ENCODE data around the gene KDELR3.

The KDELR3 gene

GRCh38 chr22:38523029-38523428 lies 55.1 kb downstream of the KDELR3 start:
- H3K4me3 ChIP-seq = no peak overlapping the region
- no peak for TF ChIP-seq EZH2 (IDR thresholded peaks at IDR 0.05)
- TF ChIP-seq FOXP2 (optimal IDR thresholded peaks at IDR 0.05; ENCODE audit: control extremely low read depth, extremely low read length, insufficient read depth) = no peak
- no peak for TF ChIP-seq POLR2AphosphoS5 (IDR thresholded peaks at IDR 0.05; ENCODE audit: borderline replicate concordance, low read depth, low read length)

GRCh38 chr22:38523479-38523878 lies 55.6 kb downstream of the KDELR3 start:
- DNase-seq (ENCODE audit: low read depth, low spot score) = no peak
- Histone ChIP-seq H3K4me3 (no peak overlapping the region), H3K9me3 (ENCODE audit: low read depth, low read length) (no peaks in the 10 kb centered on the region), H3K9ac (ENCODE audit: insufficient read length) (no peak overlapping the region), H3K36me3 (ENCODE audit: insufficient read depth, low read length) (no peaks in the 10 kb centered on the region), H3K27ac (no peak overlapping the region)
- TF ChIP-seq EZH2 (IDR thresholded peaks at IDR 0.05) (no peak), POLR2AphosphoS5 (IDR thresholded peaks at IDR 0.05; ENCODE audit: borderline replicate concordance, low read depth, low read length) (no peak), FOXP2 (optimal IDR thresholded peaks at IDR 0.05; ENCODE audit: control extremely low read depth, extremely low read length, insufficient read depth) (no peak)

More at GRCh38 chr22:38523029-38523428, 55.1 kb downstream of the KDELR3 start:
- Histone ChIP-seq H3K9me3 (ENCODE audit: low read depth, low read length) (no peaks in the 10 kb centered on the region), H3K27ac (no peak overlapping the region), H3K36me3 (ENCODE audit: insufficient read depth, low read length) (no peaks in the 10 kb centered on the region), H3K9ac (ENCODE audit: insufficient read length) (no peak overlapping the region)
- no peak for DNase-seq (ENCODE audit: low read depth, low spot score)

GRCh38 chr22:38524429-38524828 lies 56.5 kb downstream of the KDELR3 start:
- Histone ChIP-seq H3K9me3 (ENCODE audit: low read depth, low read length) (no peaks in the 10 kb centered on the region), H3K9ac (ENCODE audit: insufficient read length) (no peak overlapping the region), H3K27ac (no peak overlapping the region), H3K4me3 (no peak overlapping the region), H3K36me3 (ENCODE audit: insufficient read depth, low read length) (no peaks in the 10 kb centered on the region)
- no peak for TF ChIP-seq POLR2AphosphoS5 (IDR thresholded peaks at IDR 0.05; ENCODE audit: borderline replicate concordance, low read depth, low read length)
- TF ChIP-seq EZH2 (IDR thresholded peaks at IDR 0.05) = no peak
- TF ChIP-seq FOXP2 (optimal IDR thresholded peaks at IDR 0.05; ENCODE audit: control extremely low read depth, extremely low read length, insufficient read depth) = no peak
- no peak for DNase-seq (ENCODE audit: low read depth, low spot score)

- Histone ChIP-seq H3K36me3 (ENCODE audit: insufficient read depth, low read length) (no peaks in the 10 kb centered on the region), H3K9ac (ENCODE audit: insufficient read length) (no peak overlapping the region), H3K9me3 (ENCODE audit: low read depth, low read length) (no peaks in the 10 kb centered on the region), H3K4me3 (no peak overlapping the region), H3K27ac (no peak overlapping the region)
- DNase-seq (ENCODE audit: low read depth, low spot score) = no peak
- TF ChIP-seq POLR2AphosphoS5 (IDR thresholded peaks at IDR 0.05; ENCODE audit: borderline replicate concordance, low read depth, low read length) (no peak), EZH2 (IDR thresholded peaks at IDR 0.05) (no peak), FOXP2 (optimal IDR thresholded peaks at IDR 0.05; ENCODE audit: control extremely low read depth, extremely low read length, insufficient read depth) (no peak)
These were observed 63.5 kb downstream of the KDELR3 start for GRCh38 chr22:38531251-38531938.

All from SK-N-MC (cell line).